ENCODE data around the gene CDC42EP4.

GRCh38 chr17:73266796-73267195 lies 45.0 kb downstream of the CDC42EP4 start:
- no peak for TF ChIP-seq CTCF (IDR thresholded peaks at IDR 0.05)
- TF ChIP-seq POLR2A (IDR thresholded peaks at IDR 0.05) = no peak
